PC-9 (cell line): ENCODE measurements around the gene FNDC10. TPM values are rescaled to one million over a fixed set of nuclear protein-coding genes. Genes with fewer than 3 reads are reported as not detected.

Experiments
- BruUV-seq: library from RNA; stranded (reverse); fragments of 400-500 nt; replicated peaks from 2 replicates; lab custom pipeline; 2021; lab: Mats Ljungman, UMichigan
- CTCF ChIA-PET: fragments of 300-600 bp; sonication (Branson Sonifier 250); formaldehyde crosslinking; loops from one replicate; lab custom pipeline; 2022; ENCODE audit warnings: antibody characterized with exemption; lab: Charles Lee
- POLR2A ChIA-PET: fragments of 300-600 bp; sonication (Branson Sonifier 250); formaldehyde crosslinking; loops from one replicate; lab custom pipeline; 2022; ENCODE audit warnings: antibody characterized with exemption; ENCODE audit not compliant: unreplicated experiment; lab: Charles Lee
- DNase-seq, 2 experiments: peaks; one replicate each; pipeline versions ENCODE4 v3.0.0 to v3.0.0-alpha.2; 2015 to 2022; ENCODE audit warnings: mixed read lengths in 1 of 2
- H2AFZ ChIP-seq: fragments of 200-600 bp; sonication (generic); 2 replicates; pipeline ENCODE4 v1.8.1; 2017; ENCODE audit warnings: antibody characterized with exemption
- H3F3A ChIP-seq: fragments of 200-600 bp; sonication (generic); 2 replicates; pipeline ENCODE4 v1.8.1; 2017; ENCODE audit warnings: antibody characterized with exemption, mild to moderate bottlenecking, low read depth; ENCODE audit not compliant: insufficient read depth
- H3K27ac ChIP-seq: fragments of 200-600 bp; sonication (generic); 2 replicates; pipeline ENCODE4 v1.6.1; 2016; ENCODE audit warnings: mixed run types
- H3K27me3 ChIP-seq: fragments of 200-600 bp; sonication (generic); 2 replicates; pipeline ENCODE4 v1.6.1; 2016; ENCODE audit warnings: low read depth, mixed run types; ENCODE audit not compliant: insufficient read depth
- H3K36me3 ChIP-seq: fragments of 200-600 bp; sonication (generic); 2 replicates; pipeline ENCODE4 v1.6.1; 2016; ENCODE audit warnings: low read depth, mixed run types
- H3K4me1 ChIP-seq: fragments of 200-600 bp; sonication (generic); replicated peaks from 2 replicates; pipeline ENCODE4 v1.6.1; 2016; ENCODE audit warnings: mixed run types; ENCODE audit not compliant: insufficient read depth
- H3K4me2 ChIP-seq: fragments of 200-600 bp; sonication (generic); 2 replicates; pipeline ENCODE4 v1.6.1; 2017; ENCODE audit warnings: mixed run types
- H3K4me3 ChIP-seq: fragments of 200-600 bp; sonication (generic); 2 replicates; pipeline ENCODE4 v1.6.1; 2016; ENCODE audit warnings: mixed run types
- H3K79me2 ChIP-seq: fragments of 200-600 bp; sonication (generic); 2 replicates; pipeline ENCODE4 v1.6.1; 2017; ENCODE audit warnings: low read depth, mixed run types
- H3K9me2 ChIP-seq: fragments of 200-600 bp; sonication (generic); 2 replicates; pipeline ENCODE4 v1.8.1; 2017; ENCODE audit warnings: mild to moderate bottlenecking; ENCODE audit not compliant: insufficient read depth
- H3K9me3 ChIP-seq: fragments of 200-600 bp; sonication (generic); 2 replicates; pipeline ENCODE4 v1.8.1; 2016; ENCODE audit warnings: low read depth; ENCODE audit not compliant: insufficient read depth
- H4K20me1 ChIP-seq: fragments of 200-600 bp; sonication (generic); 2 replicates; pipeline ENCODE4 v1.8.1; 2017; ENCODE audit not compliant: insufficient read depth
- EZH2 ChIP-seq: fragments of 200-600 bp; sonication (generic); IDR thresholded peaks from 2 replicates; pipeline ENCODE4 v1.8.0; 2017; ENCODE audit warnings: antibody characterized with exemption, low read depth
- intact Hi-C: fragments of 100-400 bp; cut with micrococcal nuclease; formaldehyde crosslinking; loops from one replicate; pipeline ENCODE4 v1.10.0; 2022; ENCODE audit not compliant: unreplicated experiment
- total RNA-seq: library from RNA; stranded (reverse); gene quantifications from 2 replicates; pipeline ENCODE4 v1.2.3, GENCODE V29; 2021
- TF ChIP-seq, protein P1 (sequence below): fragments of 200-600 bp; sonication (generic); conservative IDR thresholded peaks from 2 replicates; pipeline ENCODE4 v1.6.1; 2017; ENCODE audit warnings: mixed run types, antibody characterized with exemption, mild to moderate bottlenecking, moderate library complexity

The FNDC10 gene
- total RNA-seq, 1 experiment from 2014 or later = 5.4 TPM

DNA sequence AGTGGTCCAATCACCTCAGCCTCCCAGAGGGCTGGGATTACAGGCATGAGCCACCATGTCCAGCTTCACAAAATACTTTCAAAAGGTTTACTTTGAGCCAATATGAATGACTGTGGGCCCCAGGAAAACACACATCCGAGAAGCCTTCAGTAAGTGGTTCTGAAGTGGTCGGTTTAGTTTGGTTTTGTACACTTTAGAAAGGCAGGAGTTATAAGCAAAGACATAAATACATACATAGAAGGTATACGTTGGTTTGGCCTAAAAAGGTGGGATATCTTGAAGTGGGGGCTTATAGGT, 12.1 kb upstream of the FNDC10 start:
- no TSS peak for BruUV-seq
- Histone ChIP-seq H4K20me1 (peaks cover 14% of the 10 kb centered on the region), H3K27me3 (no peaks in the 10 kb centered on the region), H2AFZ (no peak overlapping the region), H3K36me3 (no peaks in the 10 kb centered on the region), H3K4me2 (no peak overlapping the region), H3F3A (peaks cover 12% of the 10 kb centered on the region; the same call in 1 of the 2 replicates), H3K9me3 (no peaks in the 10 kb centered on the region), H3K4me3 (no peak overlapping the region), H3K79me2 (peaks cover 29% of the 10 kb centered on the region), H3K27ac (no peak overlapping the region), H3K4me1 (peaks cover 18% of the 10 kb centered on the region), H3K9me2 (no peaks in the 10 kb centered on the region)
- no peak for DNase-seq
- ChIA-PET POLR2A (interaction anchor here (0.7 kb wide), 1 partner anchor 33 kb away, joined by 10 read pairs; no protein-coding TSS in a partner anchor), CTCF (no interaction called here)
- TF ChIP-seq EZH2 = no peak
- TF ChIP-seq, protein P1, sequence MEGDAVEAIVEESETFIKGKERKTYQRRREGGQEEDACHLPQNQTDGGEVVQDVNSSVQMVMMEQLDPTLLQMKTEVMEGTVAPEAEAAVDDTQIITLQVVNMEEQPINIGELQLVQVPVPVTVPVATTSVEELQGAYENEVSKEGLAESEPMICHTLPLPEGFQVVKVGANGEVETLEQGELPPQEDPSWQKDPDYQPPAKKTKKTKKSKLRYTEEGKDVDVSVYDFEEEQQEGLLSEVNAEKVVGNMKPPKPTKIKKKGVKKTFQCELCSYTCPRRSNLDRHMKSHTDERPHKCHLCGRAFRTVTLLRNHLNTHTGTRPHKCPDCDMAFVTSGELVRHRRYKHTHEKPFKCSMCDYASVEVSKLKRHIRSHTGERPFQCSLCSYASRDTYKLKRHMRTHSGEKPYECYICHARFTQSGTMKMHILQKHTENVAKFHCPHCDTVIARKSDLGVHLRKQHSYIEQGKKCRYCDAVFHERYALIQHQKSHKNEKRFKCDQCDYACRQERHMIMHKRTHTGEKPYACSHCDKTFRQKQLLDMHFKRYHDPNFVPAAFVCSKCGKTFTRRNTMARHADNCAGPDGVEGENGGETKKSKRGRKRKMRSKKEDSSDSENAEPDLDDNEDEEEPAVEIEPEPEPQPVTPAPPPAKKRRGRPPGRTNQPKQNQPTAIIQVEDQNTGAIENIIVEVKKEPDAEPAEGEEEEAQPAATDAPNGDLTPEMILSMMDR = no peak
- intact Hi-C loops = no loop called here

DNA sequence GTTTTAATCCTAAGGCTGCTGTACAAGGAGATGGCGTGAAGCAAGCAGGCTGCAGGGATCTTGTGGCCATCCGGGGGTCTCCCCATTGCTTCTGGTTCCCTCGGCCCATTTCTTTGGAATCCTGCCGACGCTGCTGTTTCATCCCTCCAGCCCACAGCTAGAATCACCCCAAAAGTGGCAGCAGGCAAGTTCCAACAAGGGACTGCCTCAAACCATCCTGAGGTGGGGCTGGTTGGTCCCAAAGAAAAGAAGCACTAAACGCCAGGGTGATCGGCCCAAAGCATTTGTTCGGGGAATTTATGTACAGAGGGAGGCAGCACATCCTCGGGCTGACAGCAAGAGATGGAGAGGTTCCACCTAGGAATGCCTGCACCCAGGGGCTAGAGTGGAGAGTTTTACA, 10.9 kb upstream of the FNDC10 start:
- no peaks in the 10 kb centered on the region for H3K27me3 ChIP-seq
- peaks cover 12% of the 10 kb centered on the region; the same call in 1 of the 2 replicates for H3F3A ChIP-seq
- ChIA-PET POLR2A (interaction anchor here (0.6 kb wide), 1 partner anchor 284 kb away, joined by 3 read pairs; no protein-coding TSS in a partner anchor), CTCF (no interaction called here)
- H3K9me3 ChIP-seq = no peaks in the 10 kb centered on the region
- no TSS peak for BruUV-seq
- DNase-seq = no peak
- TF ChIP-seq EZH2 = no peak
- TF ChIP-seq, protein P1 = no peak
- H3K4me1 ChIP-seq = peaks cover 13% of the 10 kb centered on the region
- intact Hi-C loops = no loop called here
- H3K79me2 ChIP-seq = peaks cover 20% of the 10 kb centered on the region
- no peak overlapping the region for H3K4me3 ChIP-seq
- H3K9me2 ChIP-seq = no peaks in the 10 kb centered on the region
- no peak overlapping the region for H3K27ac ChIP-seq
- no peak overlapping the region for H3K4me2 ChIP-seq
- no peak overlapping the region for H2AFZ ChIP-seq
- no peaks in the 10 kb centered on the region for H3K36me3 ChIP-seq
- H4K20me1 ChIP-seq = peaks cover 14% of the 10 kb centered on the region

DNA sequence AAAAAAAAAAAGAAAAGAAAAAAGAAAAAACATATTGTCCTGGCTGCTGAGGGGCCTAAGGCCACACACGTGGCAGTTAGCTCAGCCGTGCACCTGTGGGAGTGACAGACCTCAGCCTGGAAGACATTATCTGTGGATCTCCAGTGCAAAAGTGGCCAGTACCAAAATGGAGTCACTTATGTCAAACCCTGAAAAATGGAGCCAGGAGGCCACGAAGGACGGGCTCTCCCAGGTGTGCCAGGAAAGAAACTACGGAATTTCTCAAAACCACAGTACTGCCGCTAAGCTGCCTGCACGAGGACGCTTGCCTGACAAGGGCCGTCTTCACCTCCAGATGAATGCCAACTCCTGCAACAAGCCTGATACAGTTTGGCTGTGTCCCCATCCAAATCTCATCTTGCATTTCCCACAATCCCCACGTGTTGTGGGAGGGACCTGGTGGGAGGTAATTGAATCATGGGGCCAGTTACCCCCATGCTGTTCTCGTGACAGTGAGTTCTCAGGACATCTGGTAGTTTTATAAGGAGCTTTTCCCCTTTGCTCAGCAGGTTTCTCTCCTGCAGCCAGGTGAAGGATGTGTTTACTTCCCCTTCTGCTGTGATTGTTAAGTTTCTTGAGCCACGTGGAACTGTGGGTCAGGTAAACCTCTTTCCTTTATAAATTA, 10.0 kb upstream of the FNDC10 start:
- H3K79me2 ChIP-seq = peaks cover 19% of the 10 kb centered on the region
- H3F3A ChIP-seq = peaks cover 8% of the 10 kb centered on the region; the same call in 1 of the 2 replicates
- intact Hi-C loops = no loop called here
- no peaks in the 10 kb centered on the region for H3K9me2 ChIP-seq
- ChIA-PET POLR2A (interaction anchor here (0.6 kb wide), 1 partner anchor 283 kb away, joined by 3 read pairs; no protein-coding TSS in a partner anchor), CTCF (no interaction called here)
- no peak for DNase-seq
- H3K4me2 ChIP-seq = no peak overlapping the region
- H3K4me1 ChIP-seq = peaks cover 13% of the 10 kb centered on the region
- H3K27me3 ChIP-seq = no peaks in the 10 kb centered on the region
- no peak overlapping the region for H3K4me3 ChIP-seq
- H2AFZ ChIP-seq = no peak overlapping the region
- H3K27ac ChIP-seq = no peak overlapping the region
- no peaks in the 10 kb centered on the region for H3K9me3 ChIP-seq
- no TSS peak for BruUV-seq
- no peaks in the 10 kb centered on the region for H3K36me3 ChIP-seq
- H4K20me1 ChIP-seq = peaks cover 14% of the 10 kb centered on the region
- TF ChIP-seq, protein P1 = no peak
- TF ChIP-seq EZH2 = no peak
